ENCODE results near the gene TSPAN18. TPM values are rescaled to one million over a fixed set of nuclear protein-coding genes. Genes with fewer than 3 reads are reported as not detected.
A peak's percentile ranks its signal among the peaks of the same experiment; 100 is the strongest.

TSPAN18 gene
- total RNA-seq, 1 experiment from 2014 or later: 18.3 TPM

GRCh38 chr11:44978961-44979331, 252.2 kb downstream of the TSPAN18 start (continued):
- TF ChIP-seq CTCF (IDR thresholded peaks at IDR 0.05 in 2 of 3, conservative IDR thresholded peaks at IDR 0.05 in 1 of 3; ENCODE audit: borderline replicate concordance in 1 of 3, insufficient read depth in 1 of 3, low read depth in 2 of 3, low read length in 2 of 3) (no peak), POLR2A (IDR thresholded peaks at IDR 0.05; ENCODE audit: borderline replicate concordance, extremely low read depth, insufficient read depth, insufficient read length) (no peak), EGR1 (IDR thresholded peaks at IDR 0.05; ENCODE audit: low read depth) (no peak), TCF7L2 (IDR thresholded peaks at IDR 0.05; ENCODE audit: borderline replicate concordance, extremely low read depth, insufficient read depth, insufficient read length) (no peak), POLR2AphosphoS5 (IDR thresholded peaks at IDR 0.05; ENCODE audit: low read depth, low read length) (no peak)

- H3K4me1 ChIP-seq (ENCODE audit: control insufficient read depth in 1 of 2, insufficient read depth in 2 of 2, low read length in 2 of 2): peaks cover 15 to 20% of the 10 kb centered on the region in 2 experiments
- ATAC-seq (peak; percentile 41), DNase-seq (ENCODE audit: low read depth, low spot score) (peak; percentile 10)
- TF ChIP-seq REST (IDR thresholded peaks at IDR 0.05; ENCODE audit: low read depth) (no peak), YY1 (IDR thresholded peaks at IDR 0.05; ENCODE audit: extremely low read depth, insufficient replicate concordance, low read depth, low read length) (no peak), SRF (IDR thresholded peaks at IDR 0.05; ENCODE audit: low read depth) (no peak), ATF3 (IDR thresholded peaks at IDR 0.05) (no peak), POLR2A (IDR thresholded peaks at IDR 0.05; ENCODE audit: borderline replicate concordance, extremely low read depth, insufficient read depth, insufficient read length) (no peak), MAX (IDR thresholded peaks at IDR 0.05) (no peak)
- CTCF ChIA-PET: interaction anchor here (1.4 kb wide), 1 partner anchor 13 kb away, joined by 3 read pairs; no protein-coding TSS in a partner anchor
- H3K4me3 ChIP-seq (replicated peaks in 1 of 2; ENCODE audit: low read depth in 1 of 2, low read length in 2 of 2): no peak overlapping the region
- no TSS peak for BruUV-seq (replicated peaks)
- H3K36me3 ChIP-seq (ENCODE audit: control insufficient read depth in 1 of 2, insufficient read depth in 2 of 2, low read length in 2 of 2): no peaks in the 10 kb centered on the region
- H3K27me3 ChIP-seq (ENCODE audit: insufficient read depth, low read length): no peaks in the 10 kb centered on the region
- H3K27ac ChIP-seq (ENCODE audit: low read depth, low read length): peak overlapping the region; percentile 14; the same call in 1 of the 2 replicates
- H3K4me2 ChIP-seq (ENCODE audit: low read length): peak overlapping the region; percentile 14
- H3K9me3 ChIP-seq (ENCODE audit: control insufficient read depth in 1 of 2, insufficient read depth in 1 of 2, low read depth in 1 of 2, low read length in 2 of 2): no peaks in the 10 kb centered on the region
- RAD21 ChIA-PET (ENCODE audit: low non-redundant PET in 1 of 2, low total read pairs in 2 of 2, uncharacterized antibody in 2 of 2, unreplicated experiment in 2 of 2): no interaction called here
- no peaks in the 10 kb centered on the region for H3K9me2 ChIP-seq (ENCODE audit: insufficient read depth)
- no peak overlapping the region for H2AFZ ChIP-seq (ENCODE audit: low read depth, low read length, poor library complexity, severe bottlenecking)
- POLR2A ChIA-PET: interaction anchor here (0.9 to 1.3 kb wide), 2 partner anchors 40 to 50 kb away, joined by 3 read pairs; no protein-coding TSS in a partner anchor
- H4K20me1 ChIP-seq (ENCODE audit: insufficient read depth): no peaks in the 10 kb centered on the region
- intact Hi-C loops (cut with micrococcal nuclease): no loop called here
- no peak overlapping the region for H3K9ac ChIP-seq (ENCODE audit: low read length)
- H3K79me2 ChIP-seq (ENCODE audit: insufficient read depth, low read length): no peaks in the 10 kb centered on the region
These were observed 253.0 kb downstream of the TSPAN18 start for GRCh38 chr11:44979543-44980399.

Measured in HCT116 (cell line).